K562 (cell line): ENCODE results near the gene LEPROT. TPM values are rescaled to one million over a fixed set of nuclear protein-coding genes. Genes with fewer than 3 reads are reported as not detected.
A peak's percentile ranks its signal among the peaks of the same experiment; 100 is the strongest.

Experiments
- BCL6 ChIP-seq: fragments of 250-450 bp; sonication (Bioruptor Pico); IDR thresholded peaks from 2 replicates; pipeline ENCODE4 v1.4.0; 2020
- ESRRA ChIP-seq: fragments of 450-650 bp; IDR thresholded peaks from 2 replicates; pipeline ENCODE4 v1.6.1; 2014; ENCODE audit warnings: low read depth, mild to moderate bottlenecking, moderate library complexity, borderline replicate concordance
- HNRNPH1 ChIP-seq: fragments of 200-400 bp; formaldehyde crosslinking; optimal IDR thresholded peaks from 2 replicates; pipeline ENCODE3; 2017; ENCODE audit warnings: low read depth, mild to moderate bottlenecking, low read length, moderate library complexity
- KDM5B ChIP-seq: fragments of 200-600 bp; sonication (generic); IDR thresholded peaks from 2 replicates; pipeline ENCODE4 v1.6.1; 2012; ENCODE audit warnings: low read depth, mild to moderate bottlenecking, moderate library complexity, low read length, control low read depth, inconsistent platforms; ENCODE audit not compliant: insufficient replicate concordance
- NCOR1 ChIP-seq: fragments of 450-650 bp; IDR thresholded peaks from 2 replicates; pipeline ENCODE4 v1.6.1; 2016; ENCODE audit warnings: mild to moderate bottlenecking, moderate library complexity
- NFATC3 ChIP-seq: fragments of 450-650 bp; IDR thresholded peaks from 2 replicates; pipeline ENCODE4 v1.6.1; 2017; ENCODE audit warnings: mild to moderate bottlenecking
- PATZ1 ChIP-seq: fragments of 250-450 bp; sonication (Bioruptor Pico); IDR thresholded peaks from 2 replicates; pipeline ENCODE4 v1.5.0; 2020; ENCODE audit warnings: mild to moderate bottlenecking, borderline replicate concordance
- SPI1 ChIP-seq: IDR thresholded peaks from 2 replicates; pipeline ENCODE4 v1.6.1; 2011; ENCODE audit warnings: low read depth, low read length, control low read depth, borderline replicate concordance
- ZEB2 ChIP-seq: fragments of 450-650 bp; IDR thresholded peaks from 2 replicates; pipeline ENCODE4 v1.6.1; 2016
- ZFP30 ChIP-seq: fragments of 250-450 bp; sonication (Bioruptor Pico); IDR thresholded peaks from 2 replicates; pipeline ENCODE4 v1.8.0; 2022; ENCODE audit warnings: moderate library complexity, mild to moderate bottlenecking, inconsistent platforms, borderline replicate concordance
- ZNF518B ChIP-seq: fragments of 250-450 bp; sonication (Bioruptor Pico); IDR thresholded peaks from 2 replicates; pipeline ENCODE4 v1.5.0; 2021; ENCODE audit warnings: mild to moderate bottlenecking, moderate library complexity
- ZNF76 ChIP-seq: fragments of 250-450 bp; sonication (Bioruptor Pico); IDR thresholded peaks from 2 replicates; pipeline ENCODE4 v1.4.0; 2020; ENCODE audit warnings: mild to moderate bottlenecking, moderate library complexity, borderline replicate concordance
- polyA plus RNA-seq, 8 experiments: library from polyadenylated mRNA; depleted of rRNA in 4 of 8; stranded (reverse) in 5 of 8; unstranded in 3 of 8; fragments of >200 nt; fragmentation: Nextera tagmentation in 2 of 8; fragmentation: Illumina TruSeq in 1 of 8; extraction: Ambion mirVana in 2 of 8; extraction: Trizol in 1 of 8; gene quantifications; 2 replicates each; pipeline versions ENCODE4 v1.2.1 to v1.2.3, GENCODE V29; 2011 to 2014; ENCODE audit warnings: inconsistent platforms in 1 of 8, missing spikeins in 1 of 8
- total RNA-seq, 7 experiments: library from RNA; depleted of rRNA in 6 of 7; stranded (reverse); fragments of >200 nt in 6 of 7; fragmentation: Illumina TruSeq in 2 of 7; extraction: Trizol in 2 of 7; gene quantifications; 2 replicates each; pipeline versions ENCODE4 v1.2.1 to v1.2.3, GENCODE V29; 2011 to 2021; ENCODE audit warnings: low replicate concordance in 1 of 7
- TF ChIP-seq, protein P1 (sequence below): sonication (generic); formaldehyde crosslinking; IDR thresholded peaks from 2 replicates; pipeline ENCODE4 v1.8.1; 2023; ENCODE audit warnings: missing genetic modification reagents, mild to moderate bottlenecking, borderline replicate concordance
- TF ChIP-seq, protein P2 (sequence below): sonication (generic); formaldehyde crosslinking; IDR thresholded peaks from 2 replicates; pipeline ENCODE4 v1.8.0; 2022; ENCODE audit warnings: missing genetic modification reagents, mild to moderate bottlenecking, moderate library complexity, borderline replicate concordance
- TF ChIP-seq, protein P3 (sequence below): fragments of 250-450 bp; sonication (Bioruptor Pico); IDR thresholded peaks from 2 replicates; pipeline ENCODE4 v1.6.1; 2021; ENCODE audit warnings: mild to moderate bottlenecking

The LEPROT gene
- total and polyA plus RNA-seq, 9 of the 15 experiments (the other 6 are each of a cell fraction or from before 2014, with no cell fraction given), result 28.1 to 97.5 (median 45.8) TPM

DNA sequence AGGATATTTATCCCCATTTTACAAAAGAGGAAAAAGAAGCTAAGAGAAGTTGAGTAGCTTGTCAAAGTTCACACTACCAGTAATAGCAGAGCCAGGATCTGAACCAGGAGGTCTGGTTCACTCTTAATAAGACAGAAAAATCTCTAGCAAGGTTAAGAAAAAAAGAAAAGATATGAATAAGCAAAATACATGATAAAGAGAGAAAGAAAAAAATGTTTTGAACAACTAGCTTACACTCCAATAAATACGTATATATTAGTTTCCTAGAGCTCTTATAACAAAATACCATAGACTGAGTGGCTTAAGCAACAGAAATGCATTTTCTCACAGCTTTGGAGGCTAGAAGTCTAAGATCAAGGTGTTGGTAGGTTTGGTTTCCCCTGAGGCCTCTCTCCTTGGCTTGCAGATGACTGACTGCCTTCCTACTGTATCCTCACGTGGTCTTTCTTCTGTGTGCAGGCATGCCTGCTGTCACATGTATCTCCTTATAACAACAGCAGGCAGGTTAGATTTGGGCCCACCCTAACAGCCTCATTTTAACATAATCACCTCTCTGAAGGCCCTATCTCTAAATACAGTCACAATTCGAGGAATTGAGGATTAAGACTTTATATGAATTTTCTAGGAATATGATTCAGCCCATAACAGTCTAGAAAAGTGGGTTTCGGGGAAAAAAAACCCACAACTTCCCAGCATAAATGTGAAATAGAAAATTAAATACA is 60.4 kb downstream of the LEPROT start (continued):
- TF ChIP-seq, protein P1, sequence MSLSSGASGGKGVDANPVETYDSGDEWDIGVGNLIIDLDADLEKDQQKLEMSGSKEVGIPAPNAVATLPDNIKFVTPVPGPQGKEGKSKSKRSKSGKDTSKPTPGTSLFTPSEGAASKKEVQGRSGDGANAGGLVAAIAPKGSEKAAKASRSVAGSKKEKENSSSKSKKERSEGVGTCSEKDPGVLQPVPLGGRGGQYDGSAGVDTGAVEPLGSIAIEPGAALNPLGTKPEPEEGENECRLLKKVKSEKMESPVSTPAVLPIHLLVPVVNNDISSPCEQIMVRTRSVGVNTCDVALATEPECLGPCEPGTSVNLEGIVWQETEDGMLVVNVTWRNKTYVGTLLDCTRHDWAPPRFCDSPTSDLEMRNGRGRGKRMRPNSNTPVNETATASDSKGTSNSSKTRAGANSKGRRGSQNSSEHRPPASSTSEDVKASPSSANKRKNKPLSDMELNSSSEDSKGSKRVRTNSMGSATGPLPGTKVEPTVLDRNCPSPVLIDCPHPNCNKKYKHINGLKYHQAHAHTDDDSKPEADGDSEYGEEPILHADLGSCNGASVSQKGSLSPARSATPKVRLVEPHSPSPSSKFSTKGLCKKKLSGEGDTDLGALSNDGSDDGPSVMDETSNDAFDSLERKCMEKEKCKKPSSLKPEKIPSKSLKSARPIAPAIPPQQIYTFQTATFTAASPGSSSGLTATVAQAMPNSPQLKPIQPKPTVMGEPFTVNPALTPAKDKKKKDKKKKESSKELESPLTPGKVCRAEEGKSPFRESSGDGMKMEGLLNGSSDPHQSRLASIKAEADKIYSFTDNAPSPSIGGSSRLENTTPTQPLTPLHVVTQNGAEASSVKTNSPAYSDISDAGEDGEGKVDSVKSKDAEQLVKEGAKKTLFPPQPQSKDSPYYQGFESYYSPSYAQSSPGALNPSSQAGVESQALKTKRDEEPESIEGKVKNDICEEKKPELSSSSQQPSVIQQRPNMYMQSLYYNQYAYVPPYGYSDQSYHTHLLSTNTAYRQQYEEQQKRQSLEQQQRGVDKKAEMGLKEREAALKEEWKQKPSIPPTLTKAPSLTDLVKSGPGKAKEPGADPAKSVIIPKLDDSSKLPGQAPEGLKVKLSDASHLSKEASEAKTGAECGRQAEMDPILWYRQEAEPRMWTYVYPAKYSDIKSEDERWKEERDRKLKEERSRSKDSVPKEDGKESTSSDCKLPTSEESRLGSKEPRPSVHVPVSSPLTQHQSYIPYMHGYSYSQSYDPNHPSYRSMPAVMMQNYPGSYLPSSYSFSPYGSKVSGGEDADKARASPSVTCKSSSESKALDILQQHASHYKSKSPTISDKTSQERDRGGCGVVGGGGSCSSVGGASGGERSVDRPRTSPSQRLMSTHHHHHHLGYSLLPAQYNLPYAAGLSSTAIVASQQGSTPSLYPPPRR, result no peak
- TF ChIP-seq ESRRA (no peak), PATZ1 (no peak), ZFP30 (CRISPR knock-in tag) (no peak), HNRNPH1 (no peak), ZNF76 (no peak), ZNF518B (CRISPR knock-in tag) (no peak), KDM5B (peak; percentile 90), ZEB2 (peak; percentile 89), NCOR1 (peak; percentile 94), SPI1 (no peak), BCL6 (CRISPR knock-in tag) (no peak), NFATC3 (no peak)
- TF ChIP-seq, protein P2, sequence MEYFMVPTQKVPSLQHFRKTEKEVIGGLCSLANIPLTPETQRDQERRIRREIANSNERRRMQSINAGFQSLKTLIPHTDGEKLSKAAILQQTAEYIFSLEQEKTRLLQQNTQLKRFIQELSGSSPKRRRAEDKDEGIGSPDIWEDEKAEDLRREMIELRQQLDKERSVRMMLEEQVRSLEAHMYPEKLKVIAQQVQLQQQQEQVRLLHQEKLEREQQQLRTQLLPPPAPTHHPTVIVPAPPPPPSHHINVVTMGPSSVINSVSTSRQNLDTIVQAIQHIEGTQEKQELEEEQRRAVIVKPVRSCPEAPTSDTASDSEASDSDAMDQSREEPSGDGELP (CRISPR knock-in tag), result peak; percentile 35; the same call in 1 of the 2 replicates
- TF ChIP-seq, protein P3, sequence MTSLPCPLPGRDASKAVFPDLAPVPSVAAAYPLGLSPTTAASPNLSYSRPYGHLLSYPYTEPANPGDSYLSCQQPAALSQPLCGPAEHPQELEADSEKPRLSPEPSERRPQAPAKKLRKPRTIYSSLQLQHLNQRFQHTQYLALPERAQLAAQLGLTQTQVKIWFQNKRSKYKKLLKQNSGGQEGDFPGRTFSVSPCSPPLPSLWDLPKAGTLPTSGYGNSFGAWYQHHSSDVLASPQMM (CRISPR knock-in tag), result no peak
